ENCODE measurements around the gene PTGIS.

GRCh38 chr20:49501917-49502316 lies 66.0 kb downstream of the PTGIS start:
- TF ChIP-seq CTCF (IDR thresholded peaks at IDR 0.05; ENCODE audit: borderline replicate concordance, extremely low read depth, low read length, poor library complexity, severe bottlenecking) (no peak), EZH2 (IDR thresholded peaks at IDR 0.05; ENCODE audit: borderline replicate concordance, low read depth, low read length, severe bottlenecking) (no peak)

Measured in DND-41 (cell line).